K562 (cell line): ENCODE data around the gene OMG. TPM values are rescaled to one million over a fixed set of nuclear protein-coding genes. Genes with fewer than 3 reads are reported as not detected.
"Not testable (repeated sequence)": the region's sequence is repeated elsewhere in the genome, so short reads cannot be mapped to it uniquely, and the experiment has no call there.

Experiments used
- ATAC-seq: fragments of 200-7000 bp; cut with Tn5 transposase; 3 replicates; pipeline ENCODE4 v1.9.1; 2020; ENCODE audit warnings: moderate library complexity
- BruUV-seq: library from RNA; stranded (reverse); fragments of 400-500 nt; replicated peaks from 2 replicates; lab custom pipeline; 2021; lab: Mats Ljungman, UMichigan
- CTCF ChIA-PET: fragments of 300-600 bp; formaldehyde crosslinking; extraction: SDS; loops from one replicate; lab custom pipeline; 2021; ENCODE audit warnings: low intra/inter-chr PET ratio; lab: Yijun Ruan, JAX
- POLR2A ChIA-PET: fragments of 300-600, 350-650 bp; sonication (Branson Sonifier 250); formaldehyde crosslinking; extraction: SDS; loops from one replicate; lab custom pipeline; 2021; ENCODE audit warnings: antibody characterized with exemption, inconsistent platforms; lab: Yijun Ruan, JAX
- DNase-seq, 4 experiments: peaks; one replicate each; pipeline versions ENCODE4 v3.0.0 to v3.0.0-alpha.2; 2011 to 2018; ENCODE audit warnings: low spot score in 3 of 4, mixed read lengths in 3 of 4; ENCODE audit errors: extremely low read depth in 1 of 4
- FAIRE-seq: peaks from 2 replicates; lab custom pipeline; 2011; peaks lifted over from hg19 to GRCh38; lab: Jason Lieb, UNC
- H2AFZ ChIP-seq: 2 replicates; pipeline ENCODE4 v1.6.0; 2011; ENCODE audit warnings: low read depth, low read length, control low read depth, inconsistent platforms
- H3K27ac ChIP-seq: fragments of 200-600 bp; 3 replicates; pipeline ENCODE4 v1.8.0; 2011; ENCODE audit warnings: low read depth, mild to moderate bottlenecking, control low read depth, inconsistent platforms, low read length, moderate library complexity, mixed read lengths; ENCODE audit errors: extremely low read depth
- H3K27me3 ChIP-seq, 2 experiments: fragments of 300-600 bp in 1 of 2; 2 replicates in 1 of 2; 3 replicates in 1 of 2; pipeline versions ENCODE4 v1.6.0 to v1.8.0; 2011; ENCODE audit warnings: inconsistent platforms in 2 of 2, low read length in 2 of 2, mild to moderate bottlenecking in 1 of 2, mixed read lengths in 1 of 2, moderate library complexity in 1 of 2; ENCODE audit not compliant: control insufficient read depth in 2 of 2, insufficient read depth in 2 of 2
- H3K36me3 ChIP-seq: fragments of 300-600 bp; 3 replicates; pipeline ENCODE4 v1.8.0; 2011; ENCODE audit warnings: mild to moderate bottlenecking, low read length, inconsistent platforms; ENCODE audit not compliant: control insufficient read depth, insufficient read depth
- H3K4me1 ChIP-seq, 2 experiments: fragments of 200-600 bp in 1 of 2; replicated peaks in 1 of 2; 2 replicates in 1 of 2; 3 replicates in 1 of 2; pipeline versions ENCODE4 v1.5.1 to v1.8.0; 2011; ENCODE audit warnings: inconsistent platforms in 2 of 2, low read length in 2 of 2, mild to moderate bottlenecking in 1 of 2, mixed read lengths in 1 of 2, moderate library complexity in 1 of 2; ENCODE audit not compliant: control insufficient read depth in 2 of 2, insufficient read depth in 2 of 2
- H3K4me2 ChIP-seq: 2 replicates; pipeline ENCODE4 v1.6.1; 2011; ENCODE audit warnings: low read length, control low read depth, inconsistent platforms, mixed read lengths; ENCODE audit not compliant: insufficient read depth
- H3K4me3 ChIP-seq: fragments of 200-600 bp; sonication (generic), shearing (Covaris generic); 2 replicates; pipeline ENCODE4 v1.5.1; 2016; ENCODE audit warnings: control low read depth, inconsistent platforms
- H3K79me2 ChIP-seq: fragments of 200-600 bp; 3 replicates; pipeline ENCODE4 v1.8.0; 2011; ENCODE audit warnings: low read length, inconsistent platforms; ENCODE audit not compliant: control insufficient read depth, insufficient read depth
- H3K9ac ChIP-seq, 2 experiments: 2 replicates each; pipeline versions ENCODE4 v1.6.0 to v1.6.1; 2011; ENCODE audit warnings: low read depth in 2 of 2, low read length in 2 of 2, control low read depth in 1 of 2, inconsistent platforms in 1 of 2, mild to moderate bottlenecking in 1 of 2, mixed read lengths in 1 of 2; ENCODE audit not compliant: insufficient read depth in 1 of 2
- H3K9me1 ChIP-seq: one replicate; pipeline ENCODE4 v1.6.0; 2011; ENCODE audit warnings: inconsistent platforms, mild to moderate bottlenecking, low read length, moderate library complexity; ENCODE audit not compliant: control insufficient read depth, insufficient read depth
- H3K9me3 ChIP-seq: replicated peaks from 2 replicates; pipeline ENCODE4 v1.5.1; 2011; ENCODE audit warnings: low read depth, low read length, inconsistent platforms; ENCODE audit not compliant: control insufficient read depth, insufficient read depth
- H4K20me1 ChIP-seq: replicated peaks from 2 replicates; pipeline ENCODE4 v1.6.1; 2011; ENCODE audit warnings: low read length, inconsistent platforms, mixed read lengths; ENCODE audit not compliant: control insufficient read depth, insufficient read depth
- CBX2 ChIP-seq: fragments of 200-600 bp; sonication (generic); IDR thresholded peaks from one replicate; pipeline ENCODE4 v1.6.1; 2012; ENCODE audit warnings: mild to moderate bottlenecking, low read length, inconsistent platforms; ENCODE audit not compliant: insufficient read depth, poor library complexity, severe bottlenecking
- IRF2 ChIP-seq: sonication (generic); formaldehyde crosslinking; IDR thresholded peaks from 2 replicates; pipeline ENCODE4 v1.8.1; 2022; ENCODE audit warnings: mild to moderate bottlenecking, missing genetic modification reagents
- NCOA2 ChIP-seq, 2 experiments: fragments of 450-650 bp; IDR thresholded peaks; 2 replicates each; pipeline ENCODE4 v1.6.1; 2018; ENCODE audit warnings: mild to moderate bottlenecking in 2 of 2, moderate library complexity in 1 of 2; ENCODE audit not compliant: partially characterized antibody in 2 of 2
- SUPT5H ChIP-seq: fragments of 450-650 bp; IDR thresholded peaks from 2 replicates; pipeline ENCODE4 v1.6.1; 2016
- ZBTB43 ChIP-seq: sonication (generic); formaldehyde crosslinking; IDR thresholded peaks from 2 replicates; pipeline ENCODE4 v1.8.0; 2023; ENCODE audit warnings: mild to moderate bottlenecking, missing genetic modification reagents
- ZBTB8A ChIP-seq: fragments of 450-650 bp; IDR thresholded peaks from 2 replicates; pipeline ENCODE4 v1.6.1; 2018; ENCODE audit warnings: mild to moderate bottlenecking, moderate library complexity; ENCODE audit not compliant: partially characterized antibody
- WGBS: fragments of 100-300 bp; shearing (Covaris generic); methylation state at CpG from one replicate; pipeline ENCODE4 v1.1.6; 2016; ENCODE audit warnings: low coverage, mixed read lengths; ENCODE audit not compliant: insufficient coverage; ENCODE audit errors: missing lambda C conversion rate; 5-methylcytosine and 5-hydroxymethylcytosine counted together
- in situ Hi-C: fragments of 300-500 bp; cut with MboI; formaldehyde crosslinking; loops from 4 replicates; pipeline ENCODE4 v1.15.0; 2018; ENCODE audit warnings: inconsistent platforms, mixed read lengths
- intact Hi-C: fragments of 100-400 bp; cut with micrococcal nuclease; formaldehyde crosslinking; loops from 2 replicates; pipeline ENCODE4 v1.14.2; 2022
- polyA plus RNA-seq, 8 experiments: library from polyadenylated mRNA; depleted of rRNA in 4 of 8; stranded (reverse) in 5 of 8; unstranded in 3 of 8; fragments of >200 nt; fragmentation: Nextera tagmentation in 2 of 8; fragmentation: Illumina TruSeq in 1 of 8; extraction: Ambion mirVana in 2 of 8; extraction: Trizol in 1 of 8; gene quantifications; 2 replicates each; pipeline versions ENCODE4 v1.2.1 to v1.2.3, GENCODE V29; 2011 to 2014; ENCODE audit warnings: inconsistent platforms in 1 of 8, missing spikeins in 1 of 8
- total RNA-seq, 7 experiments: library from RNA; depleted of rRNA in 6 of 7; stranded (reverse); fragments of >200 nt in 6 of 7; fragmentation: Illumina TruSeq in 2 of 7; extraction: Trizol in 2 of 7; gene quantifications; 2 replicates each; pipeline versions ENCODE4 v1.2.1 to v1.2.3, GENCODE V29; 2011 to 2021; ENCODE audit warnings: low replicate concordance in 1 of 7

OMG gene
- total and polyA plus RNA-seq, 9 of the 15 experiments (the other 6 are each of a cell fraction or from before 2014, with no cell fraction given), result 0.41 TPM; not detected in 8

- Histone ChIP-seq H3K4me3 (no peak overlapping the region), H3K36me3 (peaks cover 20% of the 10 kb centered on the region), H3K79me2 (no peaks in the 10 kb centered on the region), H3K4me1 (no peaks in the 10 kb centered on the region), H3K9me3 (no peaks in the 10 kb centered on the region), H4K20me1 (no peaks in the 10 kb centered on the region), H2AFZ (no peak overlapping the region), H3K4me2 (no peak overlapping the region), H3K9me1 (no peaks in the 10 kb centered on the region), H3K9ac (no peak overlapping the region), H3K27me3 (no peaks in the 10 kb centered on the region), H3K27ac (no peak overlapping the region)
- FAIRE-seq (no peak), ATAC-seq (no peak), DNase-seq (no peak)
- in situ Hi-C loops (no loop called here), intact Hi-C loops (no loop called here)
- BruUV-seq, result no TSS peak
- CTCF ChIA-PET, result no interaction called here
- POLR2A ChIA-PET, result no interaction called here
- TF ChIP-seq ZBTB43 (CRISPR knock-in tag) (no peak), SUPT5H (no peak), IRF2 (CRISPR knock-in tag) (no peak), ZBTB8A (no peak), NCOA2 (IDR thresholded peaks at IDR 0.05; ENCODE audit: partially characterized antibody in 2 of 2) (no peak), CBX2 (no peak)
- 82% methylated on average over 3 of the region's 3 CpGs for WGBS
Measured at GRCh38 chr17:31289790-31290189, 7.2 kb downstream of the OMG start.

DNA sequence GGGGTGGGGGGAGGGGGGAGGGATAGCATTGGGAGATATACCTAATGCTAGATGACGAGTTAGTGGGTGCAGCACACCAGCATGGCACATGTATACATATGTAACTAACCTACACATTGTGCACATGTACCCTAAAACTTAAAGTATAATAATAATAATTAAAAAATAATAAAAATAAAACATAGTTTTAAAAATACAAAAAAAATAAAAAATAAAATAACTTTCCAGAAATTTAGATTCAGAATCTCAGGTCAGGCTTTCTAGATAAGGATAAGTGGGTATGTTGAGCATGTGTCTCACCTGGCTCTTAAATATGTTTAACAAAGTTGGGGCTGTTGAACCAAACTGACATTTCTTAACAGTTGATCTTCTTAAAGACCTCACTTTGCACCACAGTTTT is 9.1 kb downstream of the OMG start:
- peaks cover 22% of the 10 kb centered on the region for H3K36me3 ChIP-seq
- H3K9ac ChIP-seq, ATAC-seq, H3K4me2 ChIP-seq, H4K20me1 ChIP-seq, intact Hi-C loops, H3K4me1 ChIP-seq, in situ Hi-C loops, H3K9me1 ChIP-seq, H3K4me3 ChIP-seq, H2AFZ ChIP-seq, FAIRE-seq, H3K27ac ChIP-seq, H3K27me3 ChIP-seq, H3K9me3 ChIP-seq, CTCF ChIA-PET, H3K79me2 ChIP-seq, DNase-seq, BruUV-seq, POLR2A ChIA-PET: not testable (repeated sequence)
- WGBS, result no CpG with 5 or more reads among the region's 1 CpG
